Activated T-helper 1 cell treated with anti-CD3 and anti-CD28 coated beads, Interleukin-12 subunit alpha, Interleukin-12 subunit beta, Interleukin-2, Interleukin-4 antibody, amounts not matched to agents 30 ng/mL and 10 ng/mL and 1 ng/mL, durations not matched to agents 14 hours and 24 hours and 36 hours (primary cell): Measurements from ENCODE around the gene TEAD3. TPM values are rescaled to one million over a fixed set of nuclear protein-coding genes. Genes with fewer than 3 reads are reported as not detected.
"Not testable (repeated sequence)": the region's sequence is repeated elsewhere in the genome, so short reads cannot be mapped to it uniquely, and the experiment has no call there.

Source experiments
- DNase-seq: peaks from one replicate; pipeline ENCODE4 v3.0.0; 2021; ENCODE audit warnings: low spot score
- H3K27ac Mint-ChIP-seq: one replicate; pipeline ENCODE4 v1.8.0; 2021; ENCODE audit warnings: mild to moderate bottlenecking, mixed read lengths
- H3K27me3 Mint-ChIP-seq: one replicate; pipeline ENCODE4 v1.8.0; 2022; ENCODE audit warnings: mild to moderate bottlenecking, moderate library complexity, mixed read lengths; ENCODE audit not compliant: insufficient read depth
- H3K36me3 Mint-ChIP-seq: one replicate; pipeline ENCODE4 v1.8.0; 2021; ENCODE audit warnings: low read depth, mixed read lengths
- H3K4me1 Mint-ChIP-seq: one replicate; pipeline ENCODE4 v1.8.0; 2021; ENCODE audit warnings: low read depth, mixed read lengths
- H3K4me3 Mint-ChIP-seq: one replicate; pipeline ENCODE4 v1.8.0; 2021; ENCODE audit warnings: mild to moderate bottlenecking, moderate library complexity, mixed read lengths
- H3K9me3 Mint-ChIP-seq: one replicate; pipeline ENCODE4 v1.8.0; 2021; ENCODE audit warnings: mixed read lengths
- intact Hi-C: fragments of 100-400 bp; cut with micrococcal nuclease; formaldehyde crosslinking; loops from one replicate; pipeline ENCODE4 v1.15.1; 2024
- total RNA-seq: library from RNA; stranded (reverse); gene quantifications from 2 replicates; pipeline ENCODE4 v1.2.3, GENCODE V29; 2022

The TEAD3 gene
- total RNA-seq = 1.5 and 2.0 TPM in 2 replicates

- Mint-ChIP-seq H3K27ac (peak within 1 kb of the TSS; percentile 65), H3K9me3 (no peaks in the 10 kb centered on the region), H3K4me3 (peak within 1 kb of the TSS; percentile 73), H3K27me3 (peaks cover 26% of the 10 kb centered on the region), H3K36me3 (no peaks in the 10 kb centered on the region), H3K4me1 (peaks cover 5% of the 10 kb centered on the region)
- DNase-seq = peak; percentile 38
- intact Hi-C loops = loop anchor here (1.0 kb wide), 1 partner anchor 29 kb away; the partner anchor contains the start of gene RPL10A
Measured at GRCh38 chr6:35496841-35497570, at the start of gene TEAD3. TSS of gene TEAD3 (minus strand) at chr6:35497079.

GRCh38 chr6:35544769-35545361, 48.0 kb upstream of the TEAD3 start:
- intact Hi-C loops = no loop called here

GRCh38 chr6:35543459-35544193, 46.7 kb upstream of the TEAD3 start:
- H3K4me1 Mint-ChIP-seq = no peaks in the 10 kb centered on the region
- peaks cover 2% of the 10 kb centered on the region for H3K27me3 Mint-ChIP-seq
- H3K9me3 Mint-ChIP-seq = no peaks in the 10 kb centered on the region
- intact Hi-C loops = no loop called here
- H3K4me3 Mint-ChIP-seq = no peak overlapping the region
- no peak overlapping the region for H3K27ac Mint-ChIP-seq
- no peaks in the 10 kb centered on the region for H3K36me3 Mint-ChIP-seq
- DNase-seq = no peak

More at GRCh38 chr6:35544769-35545361, 48.0 kb upstream of the TEAD3 start:
- no peaks in the 10 kb centered on the region for H3K36me3 Mint-ChIP-seq
- H3K4me1 Mint-ChIP-seq = no peaks in the 10 kb centered on the region
- H3K9me3 Mint-ChIP-seq = peaks cover 4% of the 10 kb centered on the region
- H3K4me3 Mint-ChIP-seq = no peak overlapping the region
- no peak for DNase-seq
- H3K27me3 Mint-ChIP-seq = peaks cover 2% of the 10 kb centered on the region
- H3K27ac Mint-ChIP-seq = no peak overlapping the region

GRCh38 chr6:35541836-35542235, 45.0 kb upstream of the TEAD3 start:
- Mint-ChIP-seq H3K36me3 (no peaks in the 10 kb centered on the region), H3K4me1 (no peaks in the 10 kb centered on the region), H3K27me3 (peaks cover 6% of the 10 kb centered on the region), H3K9me3 (no peaks in the 10 kb centered on the region), H3K27ac (no peak overlapping the region), H3K4me3 (no peak overlapping the region)
- intact Hi-C loops = no loop called here
- DNase-seq = no peak

GRCh38 chr6:35539223-35539622, 42.3 kb upstream of the TEAD3 start:
- no peak for DNase-seq
- no peaks in the 10 kb centered on the region for H3K36me3 Mint-ChIP-seq
- intact Hi-C loops = no loop called here
- no peak overlapping the region for H3K4me3 Mint-ChIP-seq
- H3K27ac Mint-ChIP-seq = no peak overlapping the region
- H3K27me3 Mint-ChIP-seq = peaks cover 13% of the 10 kb centered on the region
- peaks cover 4% of the 10 kb centered on the region for H3K4me1 Mint-ChIP-seq
- no peaks in the 10 kb centered on the region for H3K9me3 Mint-ChIP-seq

- H3K9me3 Mint-ChIP-seq, H3K36me3 Mint-ChIP-seq, intact Hi-C loops, DNase-seq, H3K27ac Mint-ChIP-seq, H3K4me1 Mint-ChIP-seq, H3K4me3 Mint-ChIP-seq: not testable (repeated sequence)
- H3K27me3 Mint-ChIP-seq = peaks cover 18% of the 10 kb centered on the region
Measured at GRCh38 chr6:35535847-35536246, 39.0 kb upstream of the TEAD3 start.

- H3K27ac Mint-ChIP-seq = no peak overlapping the region
- H3K4me1 Mint-ChIP-seq = peaks cover 6% of the 10 kb centered on the region
- H3K9me3 Mint-ChIP-seq = no peaks in the 10 kb centered on the region
- no peak for DNase-seq
- peaks cover 18% of the 10 kb centered on the region for H3K27me3 Mint-ChIP-seq
- no peak overlapping the region for H3K4me3 Mint-ChIP-seq
- H3K36me3 Mint-ChIP-seq = no peaks in the 10 kb centered on the region
- intact Hi-C loops = no loop called here
Measured at GRCh38 chr6:35534407-35535170, 37.7 kb upstream of the TEAD3 start.

- Mint-ChIP-seq H3K9me3 (no peaks in the 10 kb centered on the region), H3K27ac (no peak overlapping the region), H3K36me3 (no peaks in the 10 kb centered on the region), H3K4me3 (no peak overlapping the region), H3K27me3 (peaks cover 18% of the 10 kb centered on the region), H3K4me1 (peaks cover 6% of the 10 kb centered on the region)
- no peak for DNase-seq
- intact Hi-C loops = no loop called here
Measured at GRCh38 chr6:35533981-35534380, 37.1 kb upstream of the TEAD3 start.

GRCh38 chr6:35532126-35532525, 35.2 kb upstream of the TEAD3 start:
- intact Hi-C loops = no loop called here
- H3K9me3 Mint-ChIP-seq = no peaks in the 10 kb centered on the region
- DNase-seq = no peak
- H3K27me3 Mint-ChIP-seq = peaks cover 15% of the 10 kb centered on the region
- H3K4me3 Mint-ChIP-seq = no peak overlapping the region
- H3K4me1 Mint-ChIP-seq = peaks cover 6% of the 10 kb centered on the region
- H3K36me3 Mint-ChIP-seq = no peaks in the 10 kb centered on the region
- H3K27ac Mint-ChIP-seq = no peak overlapping the region

- no peak for DNase-seq
- intact Hi-C loops = loop anchor here (5.0 kb wide), 1 partner anchor 233 kb away; no protein-coding TSS in a partner anchor
- H3K4me1 Mint-ChIP-seq = peaks cover 19% of the 10 kb centered on the region
- no peaks in the 10 kb centered on the region for H3K9me3 Mint-ChIP-seq
- no peaks in the 10 kb centered on the region for H3K36me3 Mint-ChIP-seq
- H3K27me3 Mint-ChIP-seq = peaks cover 12% of the 10 kb centered on the region
- H3K27ac Mint-ChIP-seq = no peak overlapping the region
- no peak overlapping the region for H3K4me3 Mint-ChIP-seq
Measured at GRCh38 chr6:35524380-35525020, 27.6 kb upstream of the TEAD3 start.

- intact Hi-C loops = loop anchor here (1.0 to 5.0 kb wide), 6 partner anchors 29 to 838 kb away; partner anchors contain the start of gene ARMC12
- peaks cover 12% of the 10 kb centered on the region for H3K27me3 Mint-ChIP-seq
- peak overlapping the region; percentile 69 for H3K4me3 Mint-ChIP-seq
- peak; percentile 48 for DNase-seq
- H3K36me3 Mint-ChIP-seq = no peaks in the 10 kb centered on the region
- H3K4me1 Mint-ChIP-seq = peaks cover 19% of the 10 kb centered on the region
- H3K27ac Mint-ChIP-seq = peak overlapping the region; percentile 52
- no peaks in the 10 kb centered on the region for H3K9me3 Mint-ChIP-seq
Measured at GRCh38 chr6:35522660-35523658, 26.1 kb upstream of the TEAD3 start.
